Ishikawa (cell line): ENCODE data around the gene VSTM2B.
A peak's percentile ranks its signal among the peaks of the same experiment; 100 is the strongest.

Experiments used
- CEBPB ChIP-seq: IDR thresholded peaks from 2 replicates; pipeline ENCODE4 v1.6.1; 2012
- CREB1 ChIP-seq: IDR thresholded peaks from 2 replicates; pipeline ENCODE4 v1.6.1; 2012; ENCODE audit warnings: low read depth
- EGR1 ChIP-seq: IDR thresholded peaks from 2 replicates; pipeline ENCODE4 v1.6.1; 2012
- EP300 ChIP-seq: IDR thresholded peaks from 2 replicates; pipeline ENCODE4 v1.6.1; 2012; ENCODE audit warnings: borderline replicate concordance
- FOXM1 ChIP-seq: IDR thresholded peaks from 2 replicates; pipeline ENCODE4 v1.6.1; 2012; ENCODE audit warnings: low read depth, borderline replicate concordance
- NFIC ChIP-seq: IDR thresholded peaks from 2 replicates; pipeline ENCODE4 v1.6.1; 2012
- RAD21 ChIP-seq: IDR thresholded peaks from 2 replicates; pipeline ENCODE4 v1.6.1; 2012; ENCODE audit warnings: low read depth
- REST ChIP-seq: IDR thresholded peaks from 2 replicates; pipeline ENCODE4 v1.6.1; 2012; ENCODE audit warnings: low read depth, mild to moderate bottlenecking
- TAF1 ChIP-seq: IDR thresholded peaks from 2 replicates; pipeline ENCODE4 v1.6.1; 2012; ENCODE audit warnings: low read depth, mild to moderate bottlenecking
- TCF12 ChIP-seq: IDR thresholded peaks from 2 replicates; pipeline ENCODE4 v1.6.1; 2012; ENCODE audit warnings: low read depth
- TEAD4 ChIP-seq: IDR thresholded peaks from 2 replicates; pipeline ENCODE4 v1.6.1; 2012
- USF1 ChIP-seq: IDR thresholded peaks from 2 replicates; pipeline ENCODE4 v1.6.1; 2012
- YY1 ChIP-seq: IDR thresholded peaks from 2 replicates; pipeline ENCODE4 v1.6.1; 2012; ENCODE audit warnings: low read depth
- ZBTB7A ChIP-seq: IDR thresholded peaks from 2 replicates; pipeline ENCODE4 v1.6.1; 2012; ENCODE audit warnings: low read depth
- TF ChIP-seq, protein P1 (sequence below): IDR thresholded peaks from 2 replicates; pipeline ENCODE4 v1.6.1; 2012

The VSTM2B gene

DNA sequence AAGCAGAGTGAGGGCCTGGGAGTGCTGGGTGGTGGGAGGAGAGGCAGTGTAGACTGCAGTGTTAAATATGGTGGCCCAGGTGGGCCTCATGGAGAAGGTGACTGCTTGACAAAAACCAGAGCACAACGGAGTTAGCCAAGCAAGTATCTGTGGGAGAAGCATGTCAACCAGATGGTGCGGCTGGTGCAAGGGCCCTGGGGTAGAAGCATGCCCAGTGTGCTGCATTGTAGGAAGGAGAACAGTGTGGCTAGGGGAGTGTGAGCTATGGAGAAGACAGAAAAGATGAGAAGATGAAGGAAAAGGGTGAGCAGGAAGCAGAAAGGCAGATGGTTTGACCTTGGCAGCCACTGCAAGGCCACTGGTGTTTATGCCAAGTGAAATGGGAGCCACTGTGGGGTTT lies 2.2 kb upstream of the VSTM2B start:
- TF ChIP-seq YY1 (no peak), NFIC (no peak), CREB1 (no peak), EP300 (no peak), CEBPB (no peak), TCF12 (no peak), FOXM1 (no peak), EGR1 (no peak), USF1 (no peak), TAF1 (no peak), REST (no peak), TEAD4 (no peak), ZBTB7A (no peak), RAD21 (no peak)
- TF ChIP-seq, protein P1, sequence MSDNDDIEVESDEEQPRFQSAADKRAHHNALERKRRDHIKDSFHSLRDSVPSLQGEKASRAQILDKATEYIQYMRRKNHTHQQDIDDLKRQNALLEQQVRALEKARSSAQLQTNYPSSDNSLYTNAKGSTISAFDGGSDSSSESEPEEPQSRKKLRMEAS = no peak

DNA sequence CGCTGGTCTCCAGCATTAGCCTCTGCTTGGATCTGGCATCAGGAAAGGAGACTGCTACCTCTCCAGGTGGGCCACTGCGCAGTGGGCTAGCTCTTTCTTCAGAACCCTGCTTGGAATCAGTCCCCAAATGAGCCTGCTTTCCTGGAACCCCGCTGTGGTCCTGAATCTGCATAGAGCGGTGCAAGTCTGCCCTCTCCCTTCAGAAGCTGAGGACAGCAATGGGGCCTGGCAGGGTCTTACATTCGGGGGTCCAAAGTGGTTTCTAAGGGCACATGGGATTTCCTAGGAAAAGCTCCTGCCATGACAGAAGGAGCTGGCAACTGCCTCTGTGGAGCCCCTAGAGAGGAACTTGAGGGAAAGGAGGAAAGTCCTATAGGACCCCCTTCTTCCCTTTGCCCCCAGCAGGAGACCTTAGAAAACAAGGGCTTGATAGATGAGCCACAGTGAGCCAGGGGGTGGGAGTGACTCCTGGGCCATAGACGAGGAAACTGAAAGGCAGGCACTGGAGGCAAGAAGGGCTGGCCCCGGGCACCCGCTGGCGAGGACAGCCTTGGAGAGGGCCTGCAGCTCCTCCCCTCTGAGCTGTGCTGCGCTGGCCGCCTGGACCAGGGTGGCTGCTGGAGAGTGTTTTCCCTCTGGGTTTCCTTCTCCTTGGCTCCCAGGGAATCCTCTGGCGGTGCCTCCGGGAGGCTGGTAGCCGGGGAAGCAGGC lies 1.4 kb upstream of the VSTM2B start:
- no peak for TF ChIP-seq NFIC
- TF ChIP-seq USF1 = no peak
- no peak for TF ChIP-seq CEBPB
- TF ChIP-seq, protein P1 = no peak
- TF ChIP-seq EGR1 = no peak

GRCh38 chr19:29524912-29525831 lies 622 bp upstream of the VSTM2B start:
- TF ChIP-seq TAF1 = no peak
- TF ChIP-seq USF1 = no peak
- no peak for TF ChIP-seq CEBPB
- no peak for TF ChIP-seq EP300
- TF ChIP-seq NFIC = no peak
- TF ChIP-seq ZBTB7A = no peak
- TF ChIP-seq TEAD4 = no peak

GRCh38 chr19:29526730-29527499 lies 1.1 kb downstream of the VSTM2B start:
- TF ChIP-seq, protein P1 = no peak
- TF ChIP-seq RAD21 (no peak), NFIC (no peak), TEAD4 (no peak), EGR1 (0 out of 2 replicates have a peak, but pooled peaks have one; percentile 40), CREB1 (no peak)

DNA sequence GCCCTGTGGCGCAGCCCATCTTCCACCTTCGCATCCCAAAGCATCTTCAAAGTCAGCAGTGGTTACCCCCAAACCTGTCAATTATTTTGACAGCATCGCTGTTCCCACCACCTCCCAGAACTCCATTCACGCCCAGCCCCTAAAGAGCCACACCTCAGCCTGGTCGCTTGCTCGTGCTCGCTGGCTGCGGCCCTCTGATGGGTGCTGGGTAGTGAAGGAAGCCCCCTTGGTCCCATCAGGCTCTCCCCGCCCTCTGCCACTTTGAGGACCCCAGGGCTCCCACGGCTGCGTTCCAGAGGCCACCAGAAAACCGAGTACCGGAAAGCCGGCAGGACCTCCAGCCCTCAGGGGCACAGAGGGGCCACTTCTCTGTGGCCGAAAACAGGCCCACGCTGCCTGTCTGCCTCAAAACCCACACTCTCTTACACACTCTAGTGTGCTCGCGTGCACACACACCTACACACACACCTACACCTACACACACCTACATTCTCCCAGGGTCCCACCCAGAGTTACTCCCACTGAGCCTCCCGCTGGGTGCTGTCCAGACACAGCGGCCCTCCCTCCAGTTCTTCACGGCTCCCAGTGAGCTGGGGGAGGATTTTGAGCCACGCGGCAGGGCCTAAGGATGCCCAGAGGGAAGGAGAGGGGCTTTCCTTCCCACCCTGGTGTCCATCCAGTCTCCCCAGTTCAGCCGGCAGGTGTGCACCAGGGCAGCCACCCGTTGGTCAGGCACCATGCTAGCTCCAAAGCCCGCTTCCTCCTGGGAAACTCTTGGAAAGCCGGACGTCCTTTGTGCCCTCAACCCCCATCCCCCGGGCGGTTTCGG lies 1.9 kb downstream of the VSTM2B start:
- TF ChIP-seq NFIC = no peak
- no peak for TF ChIP-seq EGR1
- TF ChIP-seq USF1 = no peak
- no peak for TF ChIP-seq TAF1
- no peak for TF ChIP-seq REST
- TF ChIP-seq, protein P1 = no peak
